GM10847 (cell line): ENCODE data around the gene UBE2I.

Experiments used
- POLR2A ChIP-seq: IDR thresholded peaks from 2 replicates; pipeline ENCODE4 v1.6.1; 2011; ENCODE audit not compliant: insufficient read length; ENCODE audit errors: extremely low read depth

The UBE2I gene

DNA sequence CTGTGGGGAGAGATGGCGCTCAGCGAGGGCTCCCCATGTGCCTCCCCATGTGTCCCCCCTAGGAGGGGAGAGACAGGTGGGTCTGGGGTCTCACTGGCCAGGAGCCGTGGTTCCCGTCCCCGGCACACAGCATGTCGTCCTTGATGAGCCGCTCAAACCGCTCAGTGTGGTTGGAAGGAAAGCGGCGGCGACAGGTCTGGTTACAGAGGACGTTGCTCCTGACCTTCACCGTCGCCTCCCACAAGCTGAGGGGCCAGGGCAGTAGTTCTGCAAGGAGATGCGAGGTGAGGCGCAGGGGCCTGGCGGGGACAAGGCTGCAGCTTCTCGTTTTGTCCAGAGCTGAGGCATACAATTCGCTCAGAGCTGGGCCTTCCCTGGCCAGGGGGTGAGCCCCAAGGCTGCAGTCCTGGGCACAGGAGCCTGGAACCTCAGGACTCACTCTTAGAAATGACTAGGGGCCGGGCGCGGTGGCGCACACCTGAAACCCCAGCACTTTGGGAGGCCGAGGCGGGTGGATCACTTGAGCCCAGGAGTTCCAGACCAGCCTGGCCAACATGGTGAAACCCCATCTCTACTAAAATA is 22.8 kb upstream of the UBE2I start:
- no peak for TF ChIP-seq POLR2A

- TF ChIP-seq POLR2A = no peak
Measured at GRCh38 chr16:1287982-1288670, 21.3 kb upstream of the UBE2I start.

DNA sequence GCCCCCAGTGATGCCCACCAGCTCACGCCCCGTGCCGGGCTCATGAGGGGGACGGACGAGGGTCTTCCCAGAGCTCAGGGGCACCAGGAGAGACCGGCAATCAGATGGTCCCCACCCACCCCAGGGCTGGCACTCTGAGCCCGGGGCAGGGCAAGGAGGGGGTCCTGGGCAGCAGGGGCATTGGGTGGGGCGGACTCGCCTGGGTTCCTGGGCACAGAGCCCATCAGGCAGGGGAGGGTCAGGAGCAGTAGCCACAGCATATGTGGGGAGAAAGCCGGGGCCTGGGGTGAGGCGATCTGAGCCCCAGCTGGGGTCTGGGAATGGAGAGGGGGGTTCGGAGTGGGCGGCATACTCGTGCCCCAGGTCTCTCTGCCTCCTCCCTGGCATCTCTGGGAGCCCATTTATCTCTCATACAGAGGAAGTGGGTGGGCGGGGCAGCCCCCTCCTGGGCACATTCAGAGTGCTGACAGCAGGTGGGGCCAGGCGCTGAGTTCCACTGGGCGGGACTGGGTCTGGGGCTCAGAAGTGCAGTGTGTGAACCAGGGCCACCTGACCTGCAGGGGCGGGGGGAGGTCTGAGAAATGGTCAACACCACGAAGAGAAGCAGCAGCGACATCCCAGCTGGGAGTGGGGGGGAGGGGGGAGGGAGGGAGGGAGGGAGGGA is 20.5 kb upstream of the UBE2I start:
- TF ChIP-seq POLR2A = no peak

- TF ChIP-seq POLR2A = no peak
Measured at GRCh38 chr16:1289477-1289866, 20.0 kb upstream of the UBE2I start.

- TF ChIP-seq POLR2A = no peak
Measured at GRCh38 chr16:1290063-1290501, 19.4 kb upstream of the UBE2I start.

DNA sequence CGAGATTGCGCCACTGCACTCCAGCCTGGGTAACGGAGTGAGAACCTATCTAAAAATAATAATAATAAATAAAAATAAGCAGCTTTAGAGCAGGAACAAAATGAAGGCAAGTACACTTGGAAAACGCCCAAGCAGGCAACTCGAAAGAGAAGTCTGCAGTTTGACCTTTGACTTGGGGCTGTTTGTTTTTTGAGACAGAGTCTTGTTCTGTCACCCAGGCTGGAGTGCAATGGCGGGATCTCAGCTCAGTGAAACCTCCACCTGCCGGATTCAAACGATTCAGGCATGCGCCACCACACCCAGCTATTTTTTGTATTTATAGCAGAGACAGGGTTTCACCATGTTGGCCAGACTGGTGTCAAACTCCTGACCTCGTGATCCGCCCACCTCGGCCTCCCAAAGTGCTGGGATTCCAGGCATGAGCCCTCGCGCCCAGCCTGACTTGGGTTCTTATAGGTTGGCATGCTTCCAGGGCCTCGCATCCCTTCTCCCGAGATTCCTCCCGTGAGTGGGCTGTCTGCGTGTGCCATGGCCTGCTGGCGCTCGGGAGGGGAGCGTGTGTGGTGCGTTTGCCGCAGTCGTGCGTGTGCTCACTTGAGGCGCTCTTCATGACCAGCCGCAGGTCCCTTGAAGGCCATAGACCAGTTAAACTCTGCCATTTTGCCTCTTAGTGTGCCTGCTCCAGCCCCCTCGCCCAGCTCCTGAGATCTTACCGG is 18.4 kb upstream of the UBE2I start:
- TF ChIP-seq POLR2A = no peak

- no peak for TF ChIP-seq POLR2A
Measured at GRCh38 chr16:1291576-1291974, 17.9 kb upstream of the UBE2I start.

GRCh38 chr16:1293921-1294656 is 15.3 kb upstream of the UBE2I start:
- TF ChIP-seq POLR2A = no peak

DNA sequence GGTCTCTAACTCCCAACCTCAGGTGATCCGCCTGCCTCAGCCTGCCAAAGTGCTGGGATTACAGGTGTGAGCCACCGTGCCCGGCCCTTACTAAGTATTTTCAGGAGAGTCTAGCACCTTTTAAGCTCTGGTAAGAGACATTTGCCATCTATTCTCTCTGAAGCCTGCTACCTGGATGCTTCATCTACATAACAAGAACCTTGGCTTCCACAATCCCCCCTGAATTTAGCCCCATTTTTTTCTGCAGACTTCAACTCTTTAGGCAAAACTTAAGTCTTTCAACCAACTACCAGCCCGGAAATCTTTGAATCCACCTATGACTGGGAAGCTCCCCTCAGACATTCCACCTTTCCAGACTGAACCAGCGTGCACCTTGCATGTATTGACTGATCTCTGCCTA is 14.0 kb upstream of the UBE2I start:
- TF ChIP-seq POLR2A = no peak

GRCh38 chr16:1297018-1297696 is 12.3 kb upstream of the UBE2I start:
- TF ChIP-seq POLR2A = no peak

DNA sequence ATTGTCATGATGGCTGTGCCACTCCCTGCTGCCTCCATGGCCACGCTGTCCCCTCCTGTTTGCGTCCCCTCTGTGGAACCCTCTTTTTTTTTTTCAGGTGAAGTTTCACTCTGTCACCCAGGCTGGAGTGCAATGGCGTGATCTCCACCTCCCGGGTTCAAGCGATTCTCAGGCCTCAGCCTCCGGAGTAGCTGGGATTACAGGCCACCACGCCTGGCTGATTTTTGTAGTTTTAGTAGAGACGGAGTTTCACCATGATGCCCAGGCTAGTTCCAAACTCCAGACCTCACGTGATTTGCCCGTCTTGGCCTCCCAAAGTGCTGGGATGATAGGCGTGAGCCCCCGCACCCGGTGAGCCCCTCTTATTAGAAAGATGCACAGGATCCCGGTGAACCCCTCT is 11.0 kb upstream of the UBE2I start:
- no peak for TF ChIP-seq POLR2A

- no peak for TF ChIP-seq POLR2A
Measured at GRCh38 chr16:1299012-1299867, 10.2 kb upstream of the UBE2I start.

- no peak for TF ChIP-seq POLR2A
Measured at GRCh38 chr16:1299868-1300203, 9.6 kb upstream of the UBE2I start.
